HS-27A (cell line): ENCODE data around the gene CHIC1.
"Not testable (repeated sequence)": the region's sequence is repeated elsewhere in the genome, so short reads cannot be mapped to it uniquely, and the experiment has no call there.

Source experiments
- DNase-seq: peaks from one replicate; pipeline ENCODE4 v3.0.0-alpha.2; 2012; ENCODE audit warnings: low read depth, missing footprints

The CHIC1 gene

DNA sequence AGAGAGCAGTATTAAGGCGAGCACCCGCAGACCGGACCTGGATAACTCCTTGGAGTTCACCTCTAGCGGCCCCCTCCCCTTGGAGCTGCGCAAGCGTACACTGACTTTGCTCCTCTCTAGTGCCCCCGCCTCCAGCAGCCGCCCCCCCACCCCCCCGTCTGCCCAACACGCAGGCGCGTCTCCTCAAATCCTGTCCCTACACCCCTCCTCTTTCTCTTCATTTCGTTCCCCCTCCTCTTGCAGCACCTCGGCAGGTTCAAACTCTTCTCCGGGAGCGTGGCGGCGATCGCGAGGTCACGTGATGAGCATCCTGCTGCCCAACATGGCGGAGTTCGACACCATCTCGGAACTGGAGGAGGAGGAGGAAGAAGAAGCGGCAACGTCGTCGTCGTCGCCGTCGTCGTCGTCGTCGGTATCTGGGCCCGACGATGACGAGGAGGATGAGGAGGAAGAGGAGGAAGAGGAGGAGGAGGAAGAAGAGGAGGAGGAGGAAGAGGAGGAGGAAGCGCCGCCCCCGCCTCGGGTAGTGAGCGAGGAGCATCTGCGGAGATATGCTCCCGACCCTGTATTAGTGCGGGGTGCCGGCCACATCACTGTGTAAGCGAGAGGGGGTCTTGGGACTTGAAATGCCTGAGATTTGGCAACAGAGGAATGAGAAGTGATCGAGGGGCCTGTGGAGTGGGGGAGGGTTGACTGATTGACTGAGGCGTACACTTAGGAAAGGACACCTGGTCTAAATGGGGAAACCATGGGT lies at the start of gene CHIC1:
Gene CHIC1 (plus strand): TSS at position 214 of the 754 bp plus-strand sequence. CDS start 88 bp downstream, at position 302.
- peak; percentile 39 for DNase-seq

- DNase-seq = not testable (repeated sequence)
Observed at GRCh38 chrX:73522823-73523222, 40.2 kb upstream of the CHIC1 start.

GRCh38 chrX:73524906-73525305 lies 38.1 kb upstream of the CHIC1 start:
- no peak for DNase-seq

- no peak for DNase-seq
Observed at GRCh38 chrX:73525928-73526690, 36.9 kb upstream of the CHIC1 start.

GRCh38 chrX:73531655-73532054 lies 31.3 kb upstream of the CHIC1 start:
- not testable (repeated sequence) for DNase-seq

GRCh38 chrX:73556159-73556558 lies 6.8 kb upstream of the CHIC1 start:
- DNase-seq = no peak

DNA sequence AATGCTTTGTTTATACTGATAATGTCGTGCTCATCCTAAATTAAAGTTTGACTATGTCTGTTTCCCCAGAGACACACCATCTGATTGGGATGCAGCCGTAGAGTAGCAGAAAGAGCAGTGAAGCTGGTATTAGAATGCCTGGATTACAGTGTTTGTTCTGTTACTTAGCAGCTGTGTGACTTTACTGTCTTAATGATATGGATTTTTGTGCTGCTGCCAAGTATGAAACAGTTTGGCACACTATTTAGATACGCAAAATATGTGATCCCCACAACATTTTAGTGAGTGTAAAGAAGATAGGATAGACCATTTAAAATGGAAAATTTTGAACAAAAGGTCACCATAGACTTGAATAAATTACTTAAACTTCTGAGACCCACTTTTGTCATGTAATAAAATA lies 1.2 kb upstream of the CHIC1 start:
- DNase-seq = no peak

DNA sequence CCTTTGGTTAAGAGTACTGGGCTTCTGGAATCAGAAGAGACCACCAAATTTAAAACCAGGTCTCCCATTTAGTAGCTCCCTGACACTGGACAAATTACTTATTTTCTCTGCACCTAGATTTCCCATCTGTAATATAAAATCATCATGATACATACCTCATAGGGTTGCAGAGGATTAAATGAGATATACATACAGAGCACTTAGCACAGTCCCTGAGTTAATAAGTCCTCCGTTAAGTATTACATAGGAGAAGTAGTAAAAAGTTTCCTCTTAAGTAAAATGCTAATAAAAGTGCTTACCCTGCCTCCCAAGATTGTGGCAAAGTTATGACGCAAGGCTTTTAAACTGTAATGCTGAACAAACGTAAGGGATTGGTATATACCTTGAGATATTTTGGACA lies 539 bp upstream of the CHIC1 start:
- DNase-seq = no peak

- DNase-seq = no peak
Observed at GRCh38 chrX:73563738-73564068, 706 bp downstream of the CHIC1 start.

DNA sequence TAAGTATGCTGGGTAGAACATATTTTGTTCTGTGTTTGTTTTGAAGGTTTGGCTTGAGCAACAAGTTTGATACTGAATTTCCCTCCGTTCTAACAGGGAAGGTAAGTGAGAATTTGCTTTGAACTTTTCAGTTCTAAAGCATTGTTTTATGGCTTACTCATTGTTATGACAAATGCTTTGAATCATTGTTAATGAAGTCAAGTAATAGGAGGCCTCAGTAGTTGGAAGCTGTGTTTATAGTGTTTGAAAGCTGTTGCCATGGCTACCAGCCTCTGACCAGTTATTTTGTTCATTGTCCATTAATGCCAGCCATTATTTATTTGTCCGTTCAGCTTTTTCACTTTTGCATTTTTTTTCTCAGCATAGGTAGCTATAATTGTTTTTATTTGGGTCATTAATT lies 14.4 kb downstream of the CHIC1 start:
- DNase-seq = no peak

- DNase-seq = no peak
Observed at GRCh38 chrX:73581002-73581628, 18.1 kb downstream of the CHIC1 start.

DNA sequence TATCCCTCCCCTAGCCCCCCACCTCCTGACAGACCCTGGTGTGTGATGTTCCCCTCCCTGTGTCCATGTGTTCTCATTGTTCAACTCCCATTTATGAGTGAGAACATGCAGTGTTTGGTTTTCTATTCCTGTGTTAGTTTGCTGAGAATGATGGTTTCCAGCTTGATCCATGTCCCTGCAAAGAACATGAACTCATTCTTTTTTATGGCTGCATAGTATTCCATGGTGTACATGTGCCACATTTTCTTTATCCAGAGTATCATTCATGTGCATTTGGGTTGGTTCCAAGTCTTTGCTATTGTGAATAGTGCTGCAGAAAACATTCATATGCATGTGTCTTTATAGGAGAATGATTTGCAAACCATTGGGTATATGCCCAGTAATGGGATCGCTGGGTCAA lies 34.8 kb downstream of the CHIC1 start:
- DNase-seq = not testable (repeated sequence)

GRCh38 chrX:73615022-73615421 lies 52.0 kb downstream of the CHIC1 start:
- DNase-seq = no peak

GRCh38 chrX:73641669-73642068 lies 78.7 kb downstream of the CHIC1 start:
- not testable (repeated sequence) for DNase-seq

DNA sequence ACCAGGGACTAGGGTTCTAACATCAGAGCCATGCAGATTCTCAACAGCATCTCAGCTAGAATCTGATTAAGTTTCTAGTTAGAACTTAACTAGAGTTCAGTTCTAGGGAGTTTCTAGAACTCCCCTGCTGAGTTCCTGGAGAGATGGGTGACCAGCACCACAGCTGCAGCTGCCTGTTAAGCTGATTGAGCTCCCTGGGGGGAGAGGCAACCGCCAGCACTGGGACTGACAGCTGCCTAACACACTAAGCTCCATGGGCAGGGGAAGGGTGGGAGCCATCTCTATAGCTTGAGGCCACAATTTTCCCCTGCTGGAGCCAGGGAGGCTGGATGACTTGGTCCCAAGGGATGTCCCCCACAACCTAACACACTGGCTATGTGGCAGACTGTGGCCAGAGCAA lies 84.2 kb downstream of the CHIC1 start:
- no peak for DNase-seq

DNA sequence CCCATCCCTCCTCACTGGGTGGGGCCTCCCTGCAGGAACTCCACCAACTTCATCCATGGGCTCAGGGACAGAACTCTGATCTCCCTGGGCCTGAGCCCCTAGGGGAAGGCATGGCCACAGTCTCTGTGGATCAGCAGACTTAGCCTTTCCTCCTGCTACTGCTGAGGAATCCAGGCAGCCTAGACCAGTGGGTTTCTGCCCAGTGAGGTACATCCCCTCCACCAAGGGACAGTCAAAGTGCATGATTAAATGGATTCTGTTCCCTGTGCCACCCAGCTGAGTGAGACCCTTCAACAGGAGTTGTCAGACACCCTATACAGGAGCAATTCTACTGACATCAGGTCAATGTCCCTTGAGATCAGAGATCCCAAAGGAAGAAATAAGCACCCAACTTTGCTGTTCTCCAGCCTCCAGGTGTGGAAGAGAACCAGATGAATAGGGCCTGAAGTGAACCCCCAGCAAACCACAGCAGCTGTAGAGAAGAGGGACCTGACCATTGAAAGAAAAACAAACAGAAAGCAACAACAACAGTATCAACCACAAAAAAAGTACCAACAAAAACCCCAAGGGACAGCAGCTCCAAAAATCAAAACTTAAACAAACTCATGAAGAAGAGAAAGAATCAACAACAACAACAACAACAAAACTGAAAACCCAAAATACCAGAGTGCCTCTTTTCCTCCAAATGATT lies 84.8 kb downstream of the CHIC1 start:
- DNase-seq = no peak

GRCh38 chrX:73661322-73661721 lies 98.3 kb downstream of the CHIC1 start:
- DNase-seq = not testable (repeated sequence)

GRCh38 chrX:73668779-73669178 lies 105.8 kb downstream of the CHIC1 start:
- DNase-seq = no peak

- DNase-seq = no peak
Observed at GRCh38 chrX:73681408-73681807, 118.4 kb downstream of the CHIC1 start.

DNA sequence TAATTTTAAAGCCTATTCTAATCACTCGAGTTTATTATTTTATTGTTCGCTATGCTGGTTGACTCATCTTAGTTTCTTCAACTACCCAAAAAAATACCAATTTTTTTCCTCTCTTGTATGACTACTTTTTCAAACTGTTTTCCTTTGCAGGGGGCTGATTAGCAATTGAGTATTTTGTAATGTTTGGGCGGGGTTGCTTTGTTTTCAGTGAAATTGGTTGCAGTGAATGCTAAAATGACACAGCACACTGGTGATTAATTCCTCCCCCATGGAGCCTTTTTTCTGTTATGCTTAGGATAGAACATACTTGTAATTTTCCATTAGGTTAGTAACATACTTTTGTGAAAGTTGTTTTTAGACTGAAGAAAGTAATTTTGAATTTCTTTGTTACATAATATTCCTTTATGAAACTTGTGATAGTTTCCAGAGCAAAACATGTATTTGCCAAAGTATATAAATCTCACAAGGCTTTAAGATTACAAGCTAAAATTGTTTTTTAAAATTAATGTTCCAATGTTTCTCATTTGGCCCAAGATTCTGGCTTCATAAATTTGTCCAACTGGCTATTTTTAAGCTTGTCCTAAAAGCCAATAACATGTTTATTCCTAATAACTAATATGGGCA lies 120.4 kb downstream of the CHIC1 start:
- no peak for DNase-seq

DNA sequence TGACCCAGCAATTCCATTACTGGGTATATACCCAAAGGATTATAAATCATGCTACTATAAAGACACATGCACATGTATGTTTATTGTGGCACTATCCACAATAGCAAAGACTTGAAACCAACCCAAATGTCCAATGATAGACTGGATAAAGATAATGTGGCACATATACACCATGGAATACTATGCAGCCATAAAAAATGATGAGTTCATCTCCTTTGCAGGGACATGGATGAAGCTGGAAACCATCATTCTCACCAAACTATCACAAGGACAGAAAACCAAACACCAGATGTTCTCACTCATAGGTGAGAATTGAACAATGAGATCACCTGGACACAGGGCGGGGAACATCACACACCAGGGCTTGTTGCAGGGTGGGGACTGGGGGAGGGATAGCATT lies 144.0 kb downstream of the CHIC1 start:
- DNase-seq = not testable (repeated sequence)

- DNase-seq = no peak
Observed at GRCh38 chrX:73728602-73729001, 165.6 kb downstream of the CHIC1 start.
